ENCODE data around the gene ATP5F1D. TPM values are rescaled to one million over a fixed set of nuclear protein-coding genes. Genes with fewer than 3 reads are reported as not detected.
A peak's percentile ranks its signal among the peaks of the same experiment; 100 is the strongest.

ATP5F1D gene
- total RNA-seq, 1 experiment from 2014 or later = 179 TPM

DNA sequence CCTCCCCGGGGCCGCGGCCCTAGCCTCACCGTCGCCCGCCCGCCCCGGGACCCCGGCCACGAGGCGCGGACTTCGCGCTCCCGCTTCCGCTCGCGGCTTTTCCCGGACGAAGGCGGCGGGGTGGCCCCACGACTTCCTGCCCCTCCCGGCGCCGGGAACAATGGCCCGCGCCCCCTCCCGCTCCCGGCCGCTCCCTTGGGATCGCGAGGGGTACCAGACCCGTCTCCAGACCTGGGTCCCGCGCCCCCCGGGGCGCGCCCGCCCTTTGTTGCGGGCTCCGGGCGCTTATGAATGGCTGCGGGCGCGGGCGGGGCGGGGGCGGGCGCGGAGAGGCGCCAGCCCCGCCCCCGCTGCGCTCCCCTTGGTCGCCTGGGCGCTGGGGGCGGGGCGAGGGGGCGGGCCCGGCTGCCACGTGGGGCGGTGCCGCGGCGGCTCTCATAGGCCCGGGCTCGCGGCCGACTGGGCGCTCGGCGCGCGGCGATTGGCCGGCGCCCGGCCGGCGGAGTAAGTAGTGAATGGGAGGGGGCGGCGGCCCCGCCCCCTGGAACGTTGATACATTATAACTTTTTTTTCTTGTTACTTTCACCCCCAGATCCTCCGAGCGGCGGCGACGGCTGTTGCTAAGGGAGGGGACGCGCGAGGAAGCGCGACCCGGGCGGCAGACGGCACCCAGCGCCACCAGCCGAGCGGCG, 7.9 kb downstream of the ATP5F1D start:
- Histone ChIP-seq H3K14ac (ENCODE audit: insufficient read depth, low read length) (peak overlapping the region; percentile 86; the same call in 1 of the 2 replicates), H3K4me2 (ENCODE audit: insufficient read depth, insufficient read length, low read length) (peak overlapping the region; percentile 41), H2BK15ac (ENCODE audit: low read depth, low read length) (no peak overlapping the region), H2BK5ac (ENCODE audit: insufficient read length, low read length) (no peak overlapping the region), H3K56ac (ENCODE audit: insufficient read length, low read depth, low read length) (no peak overlapping the region), H4K20me1 (ENCODE audit: control insufficient read depth, insufficient read depth, insufficient read length) (no peaks in the 10 kb centered on the region), H3K27me3 (ENCODE audit: insufficient read depth, low read length) (no peaks in the 10 kb centered on the region), H3K9me3 (ENCODE audit: control insufficient read depth, low read depth, low read length) (no peaks in the 10 kb centered on the region), H3K23ac (ENCODE audit: insufficient read length, low read depth, low read length) (no peak overlapping the region), H3K9ac (ENCODE audit: extremely low read depth, insufficient read length, low read length) (peak overlapping the region; percentile 58), H2BK120ac (ENCODE audit: low read depth, low read length, poor library complexity, severe bottlenecking) (peak overlapping the region; percentile 64), H3K18ac (ENCODE audit: insufficient read length, low read depth, low read length) (peak overlapping the region; percentile 93), H4K91ac (ENCODE audit: insufficient read length, low read depth, low read length) (no peak overlapping the region), H4K5ac (ENCODE audit: insufficient read length, low read depth, low read length) (no peak overlapping the region), H2BK20ac (ENCODE audit: low read depth, low read length, poor library complexity, severe bottlenecking) (no peak overlapping the region), H2BK12ac (ENCODE audit: insufficient read length, low read depth, low read length) (no peak overlapping the region), H3T11ph (ENCODE audit: low read length) (no peak overlapping the region), H2AK5ac (ENCODE audit: insufficient read length, low read length) (no peak overlapping the region), H3K79me1 (ENCODE audit: insufficient read depth, low read depth, low read length, poor library complexity, severe bottlenecking) (no peaks in the 10 kb centered on the region), H3K79me2 (ENCODE audit: insufficient read depth, low read length) (peaks cover 11% of the 10 kb centered on the region; the same call in 1 of the 2 replicates), H3K23me2 (ENCODE audit: insufficient read length, low read depth, low read length, poor library complexity, severe bottlenecking) (peaks cover 12% of the 10 kb centered on the region), H3K27ac (ENCODE audit: insufficient read length, low read depth, low read length) (no peak overlapping the region), H4K8ac (replicated peaks; ENCODE audit: insufficient read length, low read depth, low read length) (no peak overlapping the region), H3K4ac (ENCODE audit: low read depth, low read length) (no peak overlapping the region; the same call in 1 of the 2 replicates), H2AFZ (ENCODE audit: low read length) (no peak overlapping the region), H3K4me1 (ENCODE audit: insufficient read depth, low read length) (no peaks in the 10 kb centered on the region; the same call in 1 of the 2 replicates)
- H3K4me1 Mint-ChIP-seq = peaks cover 2 to 18% of the 10 kb centered on the region in 2 experiments
- peak; percentile 95 for DNase-seq
- TF ChIP-seq, protein P1, sequence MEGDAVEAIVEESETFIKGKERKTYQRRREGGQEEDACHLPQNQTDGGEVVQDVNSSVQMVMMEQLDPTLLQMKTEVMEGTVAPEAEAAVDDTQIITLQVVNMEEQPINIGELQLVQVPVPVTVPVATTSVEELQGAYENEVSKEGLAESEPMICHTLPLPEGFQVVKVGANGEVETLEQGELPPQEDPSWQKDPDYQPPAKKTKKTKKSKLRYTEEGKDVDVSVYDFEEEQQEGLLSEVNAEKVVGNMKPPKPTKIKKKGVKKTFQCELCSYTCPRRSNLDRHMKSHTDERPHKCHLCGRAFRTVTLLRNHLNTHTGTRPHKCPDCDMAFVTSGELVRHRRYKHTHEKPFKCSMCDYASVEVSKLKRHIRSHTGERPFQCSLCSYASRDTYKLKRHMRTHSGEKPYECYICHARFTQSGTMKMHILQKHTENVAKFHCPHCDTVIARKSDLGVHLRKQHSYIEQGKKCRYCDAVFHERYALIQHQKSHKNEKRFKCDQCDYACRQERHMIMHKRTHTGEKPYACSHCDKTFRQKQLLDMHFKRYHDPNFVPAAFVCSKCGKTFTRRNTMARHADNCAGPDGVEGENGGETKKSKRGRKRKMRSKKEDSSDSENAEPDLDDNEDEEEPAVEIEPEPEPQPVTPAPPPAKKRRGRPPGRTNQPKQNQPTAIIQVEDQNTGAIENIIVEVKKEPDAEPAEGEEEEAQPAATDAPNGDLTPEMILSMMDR (conservative IDR thresholded peaks at IDR 0.05) = no peak
- WGBS (ENCODE audit: extremely low coverage, insufficient read length, low lambda C conversion rate) = no CpG with 5 or more reads among the region's 102 CpGs
- H3K4me3 Mint-ChIP-seq = peak overlapping the region; percentile 72 to 88
- peaks cover 9 to 28% (median 17%) of the 10 kb centered on the region in 3 experiments; a peak in 6 of 7 replicates for H3K36me3 Mint-ChIP-seq (ENCODE audit: insufficient read depth in 1 of 3, low read depth in 3 of 3)
- no peaks in the 10 kb centered on the region for H3K27me3 Mint-ChIP-seq (ENCODE audit: low read depth)
- H3K9me3 Mint-ChIP-seq = no peaks in the 10 kb centered on the region
- peak overlapping the region in 2 of 3 experiments; percentile 55 to 91; a peak in 1 of 7 replicates for H3K27ac Mint-ChIP-seq

All from H9 (cell line).